Measurements from ENCODE around the gene ADGRV1.

Gene ADGRV1

GRCh38 chr5:90554358-90555006 is 4.1 kb upstream of the ADGRV1 start:
- H3K4me3 Mint-ChIP-seq, result no peak overlapping the region
- H3K4me1 Mint-ChIP-seq, result peaks cover 11% of the 10 kb centered on the region
- H3K9me3 Mint-ChIP-seq, result no peaks in the 10 kb centered on the region
- peaks cover 63% of the 10 kb centered on the region for H3K27me3 Mint-ChIP-seq (ENCODE audit: low read depth)
- no peak for TF ChIP-seq CTCF (IDR thresholded peaks at IDR 0.05; ENCODE audit: unreplicated experiment in 3 of 3)
- no peaks in the 10 kb centered on the region for H3K36me3 Mint-ChIP-seq (ENCODE audit: low read depth)
- no peak overlapping the region for H3K27ac Mint-ChIP-seq

GRCh38 chr5:90555666-90556065 is 2.9 kb upstream of the ADGRV1 start:
- peaks cover 11% of the 10 kb centered on the region for H3K4me1 Mint-ChIP-seq
- H3K27ac Mint-ChIP-seq, result no peak overlapping the region
- TF ChIP-seq CTCF (IDR thresholded peaks at IDR 0.05; ENCODE audit: unreplicated experiment in 3 of 3), result no peak
- H3K4me3 Mint-ChIP-seq, result no peak overlapping the region
- H3K27me3 Mint-ChIP-seq (ENCODE audit: low read depth), result peaks cover 66% of the 10 kb centered on the region
- H3K9me3 Mint-ChIP-seq, result no peaks in the 10 kb centered on the region
- H3K36me3 Mint-ChIP-seq (ENCODE audit: low read depth), result no peaks in the 10 kb centered on the region

- no peak for TF ChIP-seq CTCF (IDR thresholded peaks at IDR 0.05; ENCODE audit: unreplicated experiment in 3 of 3)
- H3K36me3 Mint-ChIP-seq (ENCODE audit: low read depth), result no peaks in the 10 kb centered on the region
- H3K27me3 Mint-ChIP-seq (ENCODE audit: low read depth), result peaks cover 82% of the 10 kb centered on the region
- peaks cover 11% of the 10 kb centered on the region for H3K4me1 Mint-ChIP-seq
- H3K27ac Mint-ChIP-seq, result no peak overlapping the region
- H3K4me3 Mint-ChIP-seq, result peak overlapping the region; percentile 91 to 93 (median 92)
- no peaks in the 10 kb centered on the region for H3K9me3 Mint-ChIP-seq
These were observed 1.2 kb upstream of the ADGRV1 start for GRCh38 chr5:90557391-90557790.

DNA sequence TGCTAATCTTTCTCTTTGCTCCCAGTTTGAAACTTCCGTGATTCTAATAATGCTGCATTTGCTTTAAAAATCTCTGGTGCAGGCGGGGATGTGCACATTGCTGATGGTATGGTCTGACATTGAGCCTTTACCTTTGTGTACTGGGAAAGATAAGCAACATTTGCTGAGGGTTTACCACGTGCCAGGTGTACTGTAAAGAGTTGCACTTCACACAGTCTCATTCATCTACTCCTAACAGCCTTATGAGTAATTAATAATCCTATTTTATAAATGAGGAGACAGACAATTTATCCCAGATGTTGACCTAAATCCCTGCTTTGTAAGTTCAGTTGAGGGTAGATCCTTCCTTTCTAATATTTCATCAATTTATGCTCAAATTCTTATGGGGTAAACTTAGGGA is 726 bp upstream of the ADGRV1 start:
- H3K4me1 Mint-ChIP-seq, result peaks cover 11% of the 10 kb centered on the region
- H3K9me3 Mint-ChIP-seq, result no peaks in the 10 kb centered on the region
- no peak for TF ChIP-seq CTCF (IDR thresholded peaks at IDR 0.05; ENCODE audit: unreplicated experiment in 3 of 3)
- peaks cover 84% of the 10 kb centered on the region for H3K27me3 Mint-ChIP-seq (ENCODE audit: low read depth)
- peak overlapping the region; percentile 91 to 93 (median 92) for H3K4me3 Mint-ChIP-seq
- no peaks in the 10 kb centered on the region for H3K36me3 Mint-ChIP-seq (ENCODE audit: low read depth)
- peak overlapping the region in 1 of 3 experiments; percentile 91 for H3K27ac Mint-ChIP-seq

GRCh38 chr5:90560771-90561170 is 2.2 kb downstream of the ADGRV1 start:
- Mint-ChIP-seq H3K9me3 (peaks cover 2% of the 10 kb centered on the region), H3K27ac (no peak overlapping the region), H3K36me3 (ENCODE audit: low read depth) (no peaks in the 10 kb centered on the region), H3K27me3 (ENCODE audit: low read depth) (peaks cover 65% of the 10 kb centered on the region), H3K4me3 (no peak overlapping the region), H3K4me1 (peaks cover 11% of the 10 kb centered on the region)
- TF ChIP-seq CTCF (IDR thresholded peaks at IDR 0.05; ENCODE audit: unreplicated experiment in 3 of 3), result no peak

DNA sequence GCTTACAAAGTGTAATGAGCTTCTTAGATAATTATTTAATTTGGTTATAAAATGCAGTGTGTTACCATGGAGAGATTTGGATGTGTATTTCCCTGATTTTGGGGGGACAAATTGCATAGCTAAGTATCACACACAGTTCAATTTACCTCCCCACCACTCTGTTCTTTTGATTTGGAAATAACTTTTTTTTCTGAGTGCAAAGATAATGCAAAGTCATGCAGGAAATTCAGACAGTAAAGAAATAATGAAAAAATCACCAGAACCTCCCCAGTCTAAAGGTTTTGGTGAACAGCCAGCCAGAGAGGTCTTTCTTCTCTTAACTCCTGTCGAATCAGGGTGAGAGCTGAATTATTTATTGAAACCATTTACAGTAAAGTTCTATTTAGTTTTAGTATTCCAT is 3.2 kb downstream of the ADGRV1 start:
- H3K9me3 Mint-ChIP-seq, result peaks cover 2% of the 10 kb centered on the region
- H3K4me1 Mint-ChIP-seq, result peaks cover 11% of the 10 kb centered on the region
- no peak for TF ChIP-seq CTCF (IDR thresholded peaks at IDR 0.05; ENCODE audit: unreplicated experiment in 3 of 3)
- peaks cover 3% of the 10 kb centered on the region for H3K36me3 Mint-ChIP-seq (ENCODE audit: low read depth)
- no peak overlapping the region for H3K27ac Mint-ChIP-seq
- H3K27me3 Mint-ChIP-seq (ENCODE audit: low read depth), result peaks cover 55% of the 10 kb centered on the region
- no peak overlapping the region for H3K4me3 Mint-ChIP-seq
